Measurements from ENCODE around the gene TLCD4.

GRCh38 chr1:95073446-95073845 lies 43.7 kb upstream of the TLCD4 start:
- TF ChIP-seq GABPB1 (CRISPR knock-in tag; IDR thresholded peaks at IDR 0.05), result no peak
- TF ChIP-seq CTCF (IDR thresholded peaks at IDR 0.05), result no peak
- TF ChIP-seq TEAD4 (CRISPR knock-in tag; IDR thresholded peaks at IDR 0.05), result no peak
- TF ChIP-seq JUN (CRISPR knock-in tag; IDR thresholded peaks at IDR 0.05), result no peak
- no peak for TF ChIP-seq CREM (CRISPR knock-in tag; IDR thresholded peaks at IDR 0.05)
- TF ChIP-seq TCF7 (CRISPR knock-in tag; IDR thresholded peaks at IDR 0.05; ENCODE audit: low read depth), result no peak
- TF ChIP-seq ZNF263 (CRISPR knock-in tag; IDR thresholded peaks at IDR 0.05; ENCODE audit: low read depth), result no peak
